IMR-90 (cell line): ENCODE results near the gene CASZ1. TPM values are rescaled to one million over a fixed set of nuclear protein-coding genes. Genes with fewer than 3 reads are reported as not detected.

Source experiments
- ATAC-seq: fragments of 200-7000 bp; cut with Tn5 transposase; 2 replicates; pipeline ENCODE4 v1.9.1; 2020; ENCODE audit warnings: low read depth, mild to moderate bottlenecking, moderate library complexity
- BruUV-seq: library from RNA; stranded (reverse); fragments of 400-500 nt; replicated peaks from 2 replicates; lab custom pipeline; 2021; lab: Mats Ljungman, UMichigan
- CTCF ChIA-PET: fragments of 300-600 bp; formaldehyde crosslinking; extraction: SDS; loops from one replicate; lab custom pipeline; 2021; ENCODE audit warnings: antibody characterized with exemption; lab: Yijun Ruan, JAX
- POLR2A ChIA-PET: fragments of 300-600 bp; sonication (Branson Sonifier 250); formaldehyde crosslinking; loops from one replicate; lab custom pipeline; 2022; ENCODE audit warnings: antibody characterized with exemption; ENCODE audit not compliant: unreplicated experiment; lab: Charles Lee
- DNase-seq: peaks from one replicate; pipeline ENCODE4 v3.0.0; 2013
- H2AFZ ChIP-seq: replicated peaks from 2 replicates; pipeline ENCODE3; 2013; ENCODE audit warnings: low read length, mild to moderate bottlenecking; ENCODE audit not compliant: poor library complexity
- H2AK5ac ChIP-seq: 2 replicates; pipeline ENCODE4 v1.6.1; 2013; ENCODE audit warnings: low read depth, low read length, inconsistent platforms
- H2AK9ac ChIP-seq: replicated peaks from 2 replicates; pipeline ENCODE3; 2013; ENCODE audit warnings: mild to moderate bottlenecking, low read depth, low read length, moderate library complexity; ENCODE audit not compliant: poor library complexity
- H2BK120ac ChIP-seq: 2 replicates; pipeline ENCODE4 v1.6.1; 2013; ENCODE audit warnings: low read depth, low read length, inconsistent platforms
- H2BK15ac ChIP-seq: 3 replicates; pipeline ENCODE4 v1.6.1; 2013; ENCODE audit warnings: low read depth, low read length, inconsistent platforms
- H2BK20ac ChIP-seq: 2 replicates; pipeline ENCODE4 v1.6.1; 2013; ENCODE audit warnings: low read depth, mild to moderate bottlenecking, inconsistent platforms, low read length, moderate library complexity
- H2BK5ac ChIP-seq: 2 replicates; pipeline ENCODE4 v1.6.1; 2013; ENCODE audit warnings: mild to moderate bottlenecking, low read depth, low read length, inconsistent platforms; ENCODE audit not compliant: poor library complexity, severe bottlenecking
- H3K14ac ChIP-seq: replicated peaks from 2 replicates; pipeline ENCODE4 v1.6.1; 2013; ENCODE audit warnings: low read depth, low read length, inconsistent platforms
- H3K18ac ChIP-seq: 2 replicates; pipeline ENCODE4 v1.6.1; 2013; ENCODE audit warnings: low read depth, low read length, control low read depth
- H3K23ac ChIP-seq: 2 replicates; pipeline ENCODE4 v1.6.1; 2013; ENCODE audit warnings: low read depth, low read length, inconsistent platforms
- H3K27ac ChIP-seq: 2 replicates; pipeline ENCODE4 v1.5.1; 2013; ENCODE audit warnings: mild to moderate bottlenecking, control low read depth, low read length; ENCODE audit not compliant: insufficient read depth
- H3K27me3 ChIP-seq: 2 replicates; pipeline ENCODE4 v1.6.1; 2013; ENCODE audit warnings: low read length; ENCODE audit not compliant: control insufficient read depth, insufficient read depth
- H3K36me3 ChIP-seq: 2 replicates; pipeline ENCODE4 v1.6.1; 2013; ENCODE audit warnings: low read length, mixed read lengths; ENCODE audit not compliant: control insufficient read depth, insufficient read depth
- H3K4ac ChIP-seq: 2 replicates; pipeline ENCODE4 v1.6.1; 2013; ENCODE audit warnings: low read depth, low read length, inconsistent platforms
- H3K4me1 ChIP-seq: 2 replicates; pipeline ENCODE4 v1.6.1; 2013; ENCODE audit warnings: low read length, mixed read lengths; ENCODE audit not compliant: control insufficient read depth, insufficient read depth
- H3K4me2 ChIP-seq: 2 replicates; pipeline ENCODE4 v1.6.1; 2013; ENCODE audit warnings: low read depth, mild to moderate bottlenecking, control low read depth, low read length, moderate library complexity
- H3K4me3 ChIP-seq: 2 replicates; pipeline ENCODE4 v1.5.1; 2013; ENCODE audit warnings: low read depth, mild to moderate bottlenecking, control low read depth, low read length, moderate library complexity; ENCODE audit not compliant: insufficient read depth
- H3K56ac ChIP-seq: 2 replicates; pipeline ENCODE4 v1.6.1; 2013; ENCODE audit warnings: low read length, inconsistent platforms; ENCODE audit not compliant: insufficient read depth; ENCODE audit errors: extremely low read depth
- H3K79me1 ChIP-seq, 2 experiments: 2 replicates each; pipeline ENCODE4 v1.6.1; 2013; ENCODE audit warnings: low read length in 2 of 2, inconsistent platforms in 1 of 2, low read depth in 1 of 2
- H3K9ac ChIP-seq: 2 replicates; pipeline ENCODE4 v1.6.1; 2013; ENCODE audit warnings: low read depth, low read length, control low read depth
- H3K9me1 ChIP-seq: 2 replicates; pipeline ENCODE4 v1.6.1; 2013; ENCODE audit warnings: low read length, inconsistent platforms; ENCODE audit not compliant: insufficient read depth
- H3K9me3 ChIP-seq: 2 replicates; pipeline ENCODE4 v1.6.1; 2013; ENCODE audit warnings: low read length; ENCODE audit not compliant: control insufficient read depth, insufficient read depth
- H4K20me1 ChIP-seq: 2 replicates; pipeline ENCODE4 v1.6.1; 2013; ENCODE audit warnings: low read length, inconsistent platforms; ENCODE audit not compliant: insufficient read depth
- H4K5ac ChIP-seq: 2 replicates; pipeline ENCODE4 v1.6.1; 2013; ENCODE audit warnings: mild to moderate bottlenecking, low read depth, low read length, control low read depth
- H4K8ac ChIP-seq, 2 experiments: 2 replicates each; pipeline ENCODE4 v1.6.1; 2013; ENCODE audit warnings: low read depth in 2 of 2, low read length in 2 of 2, control low read depth in 1 of 2, inconsistent platforms in 1 of 2
- H4K91ac ChIP-seq: 2 replicates; pipeline ENCODE4 v1.6.1; 2013; ENCODE audit warnings: low read depth, low read length, inconsistent platforms; ENCODE audit not compliant: insufficient read depth
- BHLHE40 ChIP-seq: fragments of 150-350 bp; IDR thresholded peaks from 2 replicates; pipeline ENCODE4 v1.6.1; 2016; ENCODE audit warnings: mild to moderate bottlenecking, low read depth, low read length
- CEBPB ChIP-seq: IDR thresholded peaks from 2 replicates; pipeline ENCODE4 v1.6.1; 2012; ENCODE audit warnings: low read depth, low read length, improper control_type of control experiment
- CHD1 ChIP-seq: IDR thresholded peaks from 2 replicates; pipeline ENCODE4 v1.6.1; 2012; ENCODE audit warnings: low read depth, low read length, improper control_type of control experiment
- FOS ChIP-seq: fragments of 150-350 bp; IDR thresholded peaks from 2 replicates; pipeline ENCODE4 v1.6.1; 2016; ENCODE audit warnings: low read depth, low read length
- MAFK ChIP-seq: IDR thresholded peaks from 2 replicates; pipeline ENCODE4 v1.6.1; 2012; ENCODE audit warnings: low read depth, low read length, improper control_type of control experiment
- MAZ ChIP-seq: IDR thresholded peaks from 2 replicates; pipeline ENCODE4 v1.6.1; 2012; ENCODE audit warnings: low read depth, mild to moderate bottlenecking, low read length, improper control_type of control experiment, moderate library complexity, borderline replicate concordance
- MXI1 ChIP-seq: IDR thresholded peaks from 2 replicates; pipeline ENCODE4 v1.6.1; 2012; ENCODE audit warnings: low read depth, mild to moderate bottlenecking, low read length, moderate library complexity, borderline replicate concordance
- NFE2L2 ChIP-seq: fragments of 150-350 bp; IDR thresholded peaks from 2 replicates; pipeline ENCODE4 v1.6.1; 2016; ENCODE audit warnings: low read depth, mild to moderate bottlenecking, low read length
- POLR2A ChIP-seq: IDR thresholded peaks from 2 replicates; pipeline ENCODE4 v1.6.1; 2012; ENCODE audit warnings: mild to moderate bottlenecking, low read depth, low read length
- RAD21 ChIP-seq: IDR thresholded peaks from 2 replicates; pipeline ENCODE4 v1.6.1; 2012; ENCODE audit warnings: low read length, improper control_type of control experiment
- RCOR1 ChIP-seq: IDR thresholded peaks from 2 replicates; pipeline ENCODE4 v1.6.1; 2012; ENCODE audit warnings: mild to moderate bottlenecking, low read length, improper control_type of control experiment; ENCODE audit not compliant: insufficient replicate concordance
- RFX5 ChIP-seq: IDR thresholded peaks from 2 replicates; pipeline ENCODE4 v1.8.0; 2012; ENCODE audit warnings: low read depth, mild to moderate bottlenecking, low read length, moderate library complexity
- WGBS, 2 experiments: methylation state at CpG; one replicate each; pipeline versions ENCODE4 v1.1.5 to v1.1.7; 2013; ENCODE audit warnings: missing lambda C conversion rate in 2 of 2; ENCODE audit not compliant: insufficient read length in 1 of 2; ENCODE audit errors: extremely low coverage in 2 of 2; 5-methylcytosine and 5-hydroxymethylcytosine counted together
- dilution Hi-C: fragments of 300-500 bp; cut with HindIII; formaldehyde crosslinking; loops from one replicate; pipeline ENCODE4 v1.14.3; 2018; ENCODE audit warnings: low sequenced_read_pairs; ENCODE audit not compliant: unreplicated experiment
- in situ Hi-C: fragments of 300-500 bp; cut with MboI; formaldehyde crosslinking; loops from 3 replicates; pipeline ENCODE4 v1.14.3; 2019; ENCODE audit warnings: low sequenced_read_pairs, inconsistent platforms, mixed read lengths
- intact Hi-C: fragments of 100-400 bp; cut with micrococcal nuclease; formaldehyde crosslinking; loops from 2 replicates; pipeline ENCODE4 v1.10.0; 2022
- polyA plus RNA-seq, 3 experiments: library from polyadenylated mRNA; depleted of rRNA; stranded (reverse); fragments of >200 nt; gene quantifications; 2 replicates each; pipeline ENCODE4 v1.2.3, GENCODE V29; 2012; ENCODE audit warnings: low replicate concordance in 1 of 3
- total RNA-seq: library from RNA; depleted of rRNA; stranded (reverse); fragments of >200 nt; gene quantifications from 2 replicates; pipeline ENCODE4 v1.2.3, GENCODE V29; 2012
- TF ChIP-seq, protein P1 (sequence below): fragments of 150-350 bp; IDR thresholded peaks from 2 replicates; pipeline ENCODE4 v1.6.1; 2017; ENCODE audit warnings: mild to moderate bottlenecking, antibody characterized with exemption, low read length, low read depth
- TF ChIP-seq, protein P2 (sequence below): fragments of 150-350 bp; IDR thresholded peaks from 2 replicates; pipeline ENCODE4 v1.6.1; 2016; ENCODE audit warnings: low read depth, mild to moderate bottlenecking, low read length, moderate library complexity, borderline replicate concordance
- TF ChIP-seq, protein P3 (sequence below): conservative IDR thresholded peaks from 2 replicates; pipeline ENCODE4 v1.5.1; 2012; ENCODE audit warnings: mild to moderate bottlenecking, low read depth, low read length, improper control_type of control experiment

CASZ1 gene
- total and polyA plus RNA-seq, 2 of the 4 experiments (the other 2 are of a cell fraction) = 0.18 to 0.24 TPM

DNA sequence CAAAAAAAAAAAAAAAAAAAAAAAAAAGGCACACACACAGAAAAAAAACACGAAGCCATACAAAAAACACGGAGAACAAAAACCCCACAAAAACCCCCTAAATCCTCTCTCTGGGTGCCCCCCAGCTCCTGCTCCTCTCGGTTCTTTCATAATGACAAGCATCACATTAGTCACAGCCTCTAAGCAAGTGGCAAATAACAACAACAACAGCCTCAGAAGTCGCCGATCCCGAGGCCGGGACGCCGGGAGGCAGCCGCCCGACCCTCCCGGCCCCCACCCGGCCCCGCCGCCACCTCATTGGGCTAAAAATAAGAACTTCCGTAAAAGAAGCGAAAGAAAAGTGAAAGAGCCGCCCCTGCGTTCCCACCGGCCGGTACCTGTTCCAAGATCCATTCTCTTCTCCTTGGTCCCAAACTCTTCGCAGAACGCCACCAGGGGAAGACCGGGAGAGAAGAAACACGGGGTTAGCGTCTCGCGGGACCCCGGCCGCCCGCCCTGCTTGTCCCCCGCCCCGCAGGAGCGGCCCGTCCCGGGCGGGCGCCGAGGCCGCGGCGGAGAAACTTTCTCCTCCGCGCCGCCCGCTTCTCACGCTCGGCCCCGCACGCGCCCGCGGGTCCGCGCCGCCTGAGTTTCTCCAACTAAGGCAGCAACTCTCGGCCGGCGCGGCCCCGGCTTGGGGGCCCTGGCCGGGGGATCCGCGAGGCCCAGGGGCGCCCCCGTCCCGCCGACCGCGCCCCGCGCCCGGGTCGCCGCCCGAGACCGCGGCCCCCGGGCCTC is 102.8 kb downstream of the CASZ1 start:
- no peak overlapping the region for H2BK5ac ChIP-seq
- H3K56ac ChIP-seq = no peak overlapping the region
- no peak for DNase-seq
- H3K18ac ChIP-seq = no peak overlapping the region
- BruUV-seq = no TSS peak
- H3K9me3 ChIP-seq = no peaks in the 10 kb centered on the region
- H3K4me1 ChIP-seq = no peaks in the 10 kb centered on the region; the same call in 1 of the 2 replicates
- H2BK15ac ChIP-seq = no peak overlapping the region
- H2BK120ac ChIP-seq = no peak overlapping the region
- peak overlapping the region; percentile 72 for H2AFZ ChIP-seq
- no peaks in the 10 kb centered on the region for H4K20me1 ChIP-seq
- H2AK5ac ChIP-seq = no peak overlapping the region
- peak overlapping the region; percentile 95 for H3K4me2 ChIP-seq
- no peak overlapping the region for H3K4ac ChIP-seq
- ATAC-seq = peak; percentile 6
- in situ Hi-C loops (loop anchor here (10.0 kb wide), 1 partner anchor 169 kb away; no protein-coding TSS in a partner anchor), dilution Hi-C loops (no loop called here), intact Hi-C loops (loop anchor here (1.0 to 10.0 kb wide), 2 partner anchors 163 to 171 kb away; no protein-coding TSS in a partner anchor)
- no peak overlapping the region for H3K23ac ChIP-seq
- no peak overlapping the region for H4K5ac ChIP-seq
- H3K27ac ChIP-seq = no peak overlapping the region
- no peaks in the 10 kb centered on the region for H3K36me3 ChIP-seq
- 0 out of 2 replicates have a peak overlapping the region, but pooled peaks have one; percentile 34 for H3K9ac ChIP-seq
- peak overlapping the region; percentile 66 for H3K4me3 ChIP-seq
- no peaks in the 10 kb centered on the region for H3K79me1 ChIP-seq
- no peak overlapping the region for H3K14ac ChIP-seq
- H4K8ac ChIP-seq = no peak overlapping the region
- WGBS, 2 experiments = 1% methylated on average over 44 of the region's 79 CpGs; no CpG with 5 or more reads in 1 of the 2 experiments
- H2AK9ac ChIP-seq = no peak overlapping the region
- no peaks in the 10 kb centered on the region for H3K9me1 ChIP-seq
- H4K91ac ChIP-seq = no peak overlapping the region
- POLR2A ChIA-PET = no interaction called here
- peaks cover 22% of the 10 kb centered on the region; the same call in 1 of the 2 replicates for H3K27me3 ChIP-seq
- H2BK20ac ChIP-seq = no peak overlapping the region
- CTCF ChIA-PET = no interaction called here
- TF ChIP-seq, protein P1, sequence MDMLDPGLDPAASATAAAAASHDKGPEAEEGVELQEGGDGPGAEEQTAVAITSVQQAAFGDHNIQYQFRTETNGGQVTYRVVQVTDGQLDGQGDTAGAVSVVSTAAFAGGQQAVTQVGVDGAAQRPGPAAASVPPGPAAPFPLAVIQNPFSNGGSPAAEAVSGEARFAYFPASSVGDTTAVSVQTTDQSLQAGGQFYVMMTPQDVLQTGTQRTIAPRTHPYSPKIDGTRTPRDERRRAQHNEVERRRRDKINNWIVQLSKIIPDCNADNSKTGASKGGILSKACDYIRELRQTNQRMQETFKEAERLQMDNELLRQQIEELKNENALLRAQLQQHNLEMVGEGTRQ = no peak
- no peak for TF ChIP-seq CHD1
- no peak for TF ChIP-seq RFX5
- TF ChIP-seq, protein P2, sequence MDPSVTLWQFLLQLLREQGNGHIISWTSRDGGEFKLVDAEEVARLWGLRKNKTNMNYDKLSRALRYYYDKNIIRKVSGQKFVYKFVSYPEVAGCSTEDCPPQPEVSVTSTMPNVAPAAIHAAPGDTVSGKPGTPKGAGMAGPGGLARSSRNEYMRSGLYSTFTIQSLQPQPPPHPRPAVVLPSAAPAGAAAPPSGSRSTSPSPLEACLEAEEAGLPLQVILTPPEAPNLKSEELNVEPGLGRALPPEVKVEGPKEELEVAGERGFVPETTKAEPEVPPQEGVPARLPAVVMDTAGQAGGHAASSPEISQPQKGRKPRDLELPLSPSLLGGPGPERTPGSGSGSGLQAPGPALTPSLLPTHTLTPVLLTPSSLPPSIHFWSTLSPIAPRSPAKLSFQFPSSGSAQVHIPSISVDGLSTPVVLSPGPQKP = no peak
- no peak for TF ChIP-seq RAD21
- no peak for TF ChIP-seq NFE2L2
- no peak for TF ChIP-seq BHLHE40
- no peak for TF ChIP-seq MAFK
- no peak for TF ChIP-seq MAZ
- no peak for TF ChIP-seq POLR2A
- TF ChIP-seq RCOR1 = no peak
- TF ChIP-seq MXI1 = no peak
- no peak for TF ChIP-seq CEBPB
- TF ChIP-seq, protein P3, sequence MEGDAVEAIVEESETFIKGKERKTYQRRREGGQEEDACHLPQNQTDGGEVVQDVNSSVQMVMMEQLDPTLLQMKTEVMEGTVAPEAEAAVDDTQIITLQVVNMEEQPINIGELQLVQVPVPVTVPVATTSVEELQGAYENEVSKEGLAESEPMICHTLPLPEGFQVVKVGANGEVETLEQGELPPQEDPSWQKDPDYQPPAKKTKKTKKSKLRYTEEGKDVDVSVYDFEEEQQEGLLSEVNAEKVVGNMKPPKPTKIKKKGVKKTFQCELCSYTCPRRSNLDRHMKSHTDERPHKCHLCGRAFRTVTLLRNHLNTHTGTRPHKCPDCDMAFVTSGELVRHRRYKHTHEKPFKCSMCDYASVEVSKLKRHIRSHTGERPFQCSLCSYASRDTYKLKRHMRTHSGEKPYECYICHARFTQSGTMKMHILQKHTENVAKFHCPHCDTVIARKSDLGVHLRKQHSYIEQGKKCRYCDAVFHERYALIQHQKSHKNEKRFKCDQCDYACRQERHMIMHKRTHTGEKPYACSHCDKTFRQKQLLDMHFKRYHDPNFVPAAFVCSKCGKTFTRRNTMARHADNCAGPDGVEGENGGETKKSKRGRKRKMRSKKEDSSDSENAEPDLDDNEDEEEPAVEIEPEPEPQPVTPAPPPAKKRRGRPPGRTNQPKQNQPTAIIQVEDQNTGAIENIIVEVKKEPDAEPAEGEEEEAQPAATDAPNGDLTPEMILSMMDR = no peak
- TF ChIP-seq FOS = no peak
